GM18858 (cell line): ENCODE measurements around the gene ABHD8.

Experiments
- ATAC-seq: cut with Tn5 transposase; IDR thresholded peaks from one replicate; pipeline ENCODE4 v1.9.1; 2021; ENCODE audit not compliant: unreplicated experiment

ABHD8 gene

DNA sequence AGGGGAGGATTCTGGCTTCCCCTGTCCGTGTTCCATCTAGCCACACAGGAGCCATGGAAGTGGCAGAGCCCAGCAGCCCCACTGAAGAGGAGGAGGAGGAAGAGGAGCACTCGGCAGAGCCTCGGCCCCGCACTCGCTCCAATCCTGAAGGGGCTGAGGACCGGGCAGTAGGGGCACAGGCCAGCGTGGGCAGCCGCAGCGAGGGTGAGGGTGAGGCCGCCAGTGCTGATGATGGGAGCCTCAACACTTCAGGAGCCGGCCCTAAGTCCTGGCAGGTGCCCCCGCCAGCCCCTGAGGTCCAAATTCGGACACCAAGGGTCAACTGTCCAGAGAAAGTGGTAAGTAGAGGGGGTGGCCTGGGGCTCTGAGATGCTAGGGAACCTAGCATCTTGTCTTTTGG, 34.5 kb downstream of the ABHD8 start:
- no peak for ATAC-seq

DNA sequence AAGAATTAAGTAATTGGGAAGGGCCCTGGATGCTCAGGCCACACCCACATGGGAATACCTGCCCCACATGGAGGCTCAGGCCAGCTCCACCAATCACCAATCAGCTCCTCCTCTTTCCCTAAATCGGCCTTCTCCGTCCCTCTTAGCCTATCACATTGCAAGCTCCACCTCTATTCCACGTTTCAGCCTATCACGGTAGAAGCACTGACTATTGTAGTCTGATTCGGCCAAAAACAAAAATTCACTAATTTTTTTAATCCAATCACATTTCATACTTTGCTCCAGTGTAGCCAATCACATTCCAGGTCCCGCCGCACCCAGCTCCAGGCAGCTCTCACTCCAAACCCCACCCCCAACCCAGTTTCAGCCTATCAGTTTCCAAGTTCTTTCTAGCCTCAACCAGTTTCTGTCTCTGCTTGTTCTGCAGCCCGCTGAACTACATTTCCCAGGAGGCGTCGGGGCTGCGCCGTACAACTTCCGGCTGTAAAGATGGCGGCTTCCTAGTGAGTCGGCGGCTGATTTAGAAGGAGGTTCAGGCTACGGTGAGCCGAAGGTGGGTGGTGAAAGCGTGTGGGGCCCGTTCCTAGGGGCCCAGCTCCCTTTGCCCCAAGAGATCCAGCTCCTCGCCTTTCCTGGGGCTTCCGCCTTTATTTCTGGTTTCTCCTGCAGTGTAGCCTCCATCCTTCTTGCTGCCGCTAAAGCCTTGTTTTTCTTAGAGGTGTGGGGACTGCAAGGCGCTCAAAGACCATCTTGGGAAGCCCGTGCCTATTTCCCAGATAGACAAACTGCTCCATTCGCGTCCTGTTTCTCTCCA, 36.0 kb downstream of the ABHD8 start, which contains the start of gene BABAM1:
Gene BABAM1, plus strand, starts transcription at position 469 of the 814 bp plus-strand sequence. CDS start 1,364 bp downstream, outside the sequence.
- peak; percentile 79 for ATAC-seq

DNA sequence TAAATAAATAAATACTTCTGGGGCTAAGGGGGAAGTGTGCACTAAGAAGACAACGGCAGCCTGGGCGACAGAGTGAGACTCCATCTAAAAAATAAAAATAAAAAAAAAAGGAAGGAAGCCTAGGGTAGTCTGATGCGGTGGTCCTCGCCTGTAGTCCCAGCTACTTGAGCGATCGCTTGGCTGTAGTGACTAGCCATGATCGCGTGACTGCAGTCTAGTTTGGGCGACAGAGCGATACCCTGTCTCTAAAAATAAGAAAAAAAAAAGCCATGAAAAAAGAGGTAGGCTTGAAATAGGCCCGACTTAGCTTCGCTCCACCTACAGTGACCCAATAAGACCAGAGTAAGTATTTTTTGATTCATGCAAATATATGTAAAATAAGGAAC, 36.6 kb downstream of the ABHD8 start:
- peak; percentile 18 for ATAC-seq

DNA sequence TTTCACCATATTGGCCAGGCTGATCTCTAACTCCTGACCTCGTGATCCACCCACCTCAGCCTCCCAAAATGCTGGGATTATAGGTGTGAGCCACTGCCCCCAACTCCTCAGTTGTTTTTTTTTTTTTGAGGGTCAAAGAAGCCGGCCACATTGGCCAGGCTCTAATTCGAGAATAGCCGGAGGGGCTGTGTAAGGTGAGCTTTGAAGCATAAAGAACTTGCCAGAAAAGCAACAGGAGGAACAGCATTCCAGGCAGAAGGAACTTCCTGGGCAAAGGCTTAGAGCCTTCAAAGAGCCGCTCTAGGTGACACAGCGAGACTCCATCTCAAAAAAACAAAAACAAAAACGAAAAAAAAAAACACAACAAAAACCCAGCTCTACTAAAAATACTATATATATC, 37.2 kb downstream of the ABHD8 start:
- no peak for ATAC-seq

DNA sequence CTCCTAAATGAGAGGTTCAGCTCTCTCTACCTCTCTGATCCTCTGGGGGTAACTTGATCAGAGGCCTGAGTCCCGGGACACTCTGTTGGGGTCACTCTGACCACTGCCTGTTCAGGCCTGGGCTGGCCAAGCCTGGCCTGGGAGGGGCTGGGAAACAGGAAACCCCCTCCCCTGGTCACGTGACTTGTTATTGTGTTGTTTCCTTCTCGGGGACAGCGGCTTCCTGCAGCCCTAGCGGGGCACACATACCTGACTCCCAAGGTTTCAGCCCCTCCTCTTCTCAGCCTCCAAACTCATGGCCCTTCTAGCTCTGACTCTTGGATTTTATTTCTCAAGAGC, 38.6 kb downstream of the ABHD8 start, which contains the start of gene USHBP1:
Gene USHBP1, minus strand, starts transcription at position 105 of the 339 bp plus-strand sequence. CDS start 446 bp downstream, outside the sequence.
- no peak for ATAC-seq

DNA sequence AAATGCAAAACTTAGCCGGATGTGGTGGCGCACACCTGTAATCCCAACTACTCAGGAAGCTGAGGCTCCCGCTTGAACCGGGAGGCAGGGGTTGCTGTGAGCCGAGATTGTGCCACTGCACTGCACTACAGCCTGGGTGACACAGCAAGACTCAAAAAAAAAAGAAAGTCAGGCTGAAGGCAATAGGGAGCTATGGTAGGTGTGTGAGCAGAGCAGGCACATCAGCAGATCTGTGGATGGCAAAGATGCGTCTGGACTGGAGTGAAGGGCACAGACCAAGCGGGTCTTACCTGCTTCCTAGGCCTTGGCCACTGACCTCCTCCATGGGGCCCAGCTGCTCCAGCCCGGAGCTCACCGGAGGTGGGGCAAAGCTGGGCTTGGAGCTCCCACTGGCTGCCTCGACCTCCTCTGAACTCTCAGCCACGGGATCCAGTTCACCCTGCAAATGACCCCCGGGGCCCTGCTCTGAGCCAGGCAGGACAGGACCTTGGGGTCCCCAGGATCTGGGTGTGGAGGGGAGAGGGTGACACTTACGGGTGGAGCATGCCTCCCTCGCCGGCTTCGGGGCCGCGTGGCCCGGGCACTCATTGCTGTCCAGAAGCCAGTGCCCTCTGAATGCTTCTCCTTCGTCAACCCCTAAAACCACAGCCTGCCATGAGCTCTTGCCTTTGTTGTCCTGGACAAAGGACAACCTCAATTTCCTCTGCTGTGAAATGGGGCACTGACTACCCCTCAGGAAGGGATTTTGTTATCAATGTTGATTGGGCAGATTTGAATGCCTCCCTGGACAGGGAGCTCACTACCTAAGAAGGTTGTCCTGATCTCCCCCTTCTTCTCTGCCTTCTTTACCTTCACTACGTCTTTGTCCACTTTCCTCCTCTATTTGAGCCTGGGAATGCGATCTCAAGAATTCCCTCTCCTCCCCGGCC, 39.2 kb downstream of the ABHD8 start:
- no peak for ATAC-seq

DNA sequence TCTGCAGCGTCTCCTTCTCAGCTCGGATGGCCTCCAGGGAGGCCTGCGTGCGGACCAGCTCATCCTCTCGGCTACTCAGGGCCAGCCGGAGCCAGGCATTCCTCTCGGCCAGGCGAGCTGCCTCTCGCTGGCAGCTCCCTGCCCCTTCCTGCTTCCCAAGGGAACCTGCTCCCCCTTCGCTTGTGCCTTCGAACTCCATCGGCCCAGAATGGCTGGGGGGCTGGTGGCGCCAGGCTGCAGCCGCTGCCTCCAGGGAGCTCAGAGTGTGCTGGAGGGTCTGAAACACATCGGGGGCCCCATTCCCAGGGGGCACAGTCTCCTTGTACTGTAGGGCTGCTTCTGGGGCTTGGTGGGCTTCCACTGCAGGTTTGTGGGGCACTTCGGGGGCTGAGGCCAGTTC, 40.7 kb downstream of the ABHD8 start:
- no peak for ATAC-seq

DNA sequence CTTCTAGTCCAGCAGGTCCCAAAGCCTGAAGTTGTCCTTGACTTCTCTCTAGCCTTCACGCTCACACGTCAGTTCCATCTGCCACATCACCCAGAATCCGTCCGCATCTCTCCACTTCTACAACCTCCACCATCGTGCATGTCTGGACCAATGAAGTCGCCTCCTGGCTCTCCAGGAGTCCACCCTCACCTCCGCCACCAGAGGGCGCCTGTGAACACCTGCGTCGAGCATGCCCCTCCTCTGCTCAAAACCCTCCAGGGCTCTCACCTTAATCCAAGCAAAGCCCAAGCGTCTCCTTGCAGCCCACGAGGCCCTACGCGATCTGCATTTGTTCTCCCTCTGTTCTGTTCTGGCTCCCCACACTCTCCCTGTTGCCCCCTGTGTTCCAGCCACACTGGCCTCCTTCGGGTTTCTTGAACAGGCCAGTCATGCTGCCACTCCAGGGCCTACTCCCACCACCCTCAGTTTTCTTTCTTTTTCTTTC, 42.3 kb downstream of the ABHD8 start:
- ATAC-seq: no peak

DNA sequence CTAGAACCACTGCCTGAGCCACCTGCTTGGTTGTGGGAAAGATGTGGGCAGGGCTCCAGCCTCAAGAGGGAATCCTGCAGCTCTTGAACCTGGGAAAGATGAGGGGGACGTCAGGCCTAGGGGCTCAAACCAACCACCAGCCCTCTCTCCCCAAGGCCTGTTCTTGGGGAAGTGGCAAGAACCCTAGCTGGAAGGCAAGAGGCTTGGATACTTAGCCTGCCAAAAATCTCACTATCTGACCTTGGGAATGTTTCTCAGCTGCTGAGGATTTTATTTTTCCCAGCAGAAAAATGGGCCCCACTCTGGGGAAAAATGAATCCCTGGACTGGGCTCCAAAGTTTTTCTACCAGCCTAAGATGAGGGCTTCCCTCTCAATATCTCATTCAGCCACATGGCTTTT, 43.3 kb downstream of the ABHD8 start:
- no peak for ATAC-seq

DNA sequence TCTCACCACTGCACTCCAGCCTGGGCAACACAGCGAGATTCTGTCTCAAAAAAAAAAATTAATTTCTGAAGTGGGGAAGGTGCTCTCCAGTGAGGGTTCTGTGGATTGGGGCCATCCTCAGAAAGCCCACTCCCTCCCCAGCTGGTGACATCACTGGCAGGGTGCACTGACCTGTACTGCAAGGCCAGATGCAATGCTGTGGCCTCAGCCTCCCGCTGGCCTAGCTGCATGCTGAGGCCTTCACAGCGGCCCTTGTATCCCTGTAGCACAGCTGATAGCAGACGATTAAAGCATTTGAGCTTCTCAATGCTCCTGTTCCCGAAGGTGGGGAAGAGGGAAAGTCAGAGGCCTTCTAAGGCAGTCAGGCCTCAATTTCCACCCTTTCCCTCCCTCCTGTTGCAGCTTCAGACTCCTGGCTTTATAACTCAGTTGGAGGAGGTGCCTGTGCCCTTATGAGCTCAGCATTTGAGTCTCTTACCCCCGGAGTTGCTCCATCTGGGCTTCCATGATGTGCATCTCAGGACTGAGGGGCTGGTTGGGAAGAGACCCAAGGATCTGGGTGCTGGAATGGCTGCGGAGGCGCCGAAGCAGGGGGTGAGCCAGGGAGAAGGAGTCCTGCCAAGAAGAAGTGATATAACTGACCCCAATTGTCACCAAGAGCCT, 44.0 kb downstream of the ABHD8 start:
- ATAC-seq: no peak

DNA sequence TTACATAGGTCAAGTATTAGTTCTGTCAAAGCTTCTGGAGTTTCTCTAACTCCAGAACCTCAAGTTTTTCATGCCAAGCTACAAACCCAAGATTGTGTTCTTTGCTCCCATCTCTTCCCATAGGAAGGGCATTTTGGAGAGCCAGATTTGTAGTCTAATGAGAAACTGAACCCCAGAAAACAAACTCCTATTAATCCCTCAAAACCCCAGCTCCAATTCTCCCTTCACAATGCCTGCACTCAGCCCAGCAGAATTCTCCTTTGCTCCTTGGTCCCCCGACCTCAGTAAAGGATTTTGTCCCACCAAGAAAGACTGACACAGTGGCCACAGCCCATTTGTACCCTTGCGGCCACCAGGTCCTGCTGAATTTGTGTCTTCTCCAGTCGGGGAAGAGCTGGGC, 47.1 kb downstream of the ABHD8 start:
- no peak for ATAC-seq

DNA sequence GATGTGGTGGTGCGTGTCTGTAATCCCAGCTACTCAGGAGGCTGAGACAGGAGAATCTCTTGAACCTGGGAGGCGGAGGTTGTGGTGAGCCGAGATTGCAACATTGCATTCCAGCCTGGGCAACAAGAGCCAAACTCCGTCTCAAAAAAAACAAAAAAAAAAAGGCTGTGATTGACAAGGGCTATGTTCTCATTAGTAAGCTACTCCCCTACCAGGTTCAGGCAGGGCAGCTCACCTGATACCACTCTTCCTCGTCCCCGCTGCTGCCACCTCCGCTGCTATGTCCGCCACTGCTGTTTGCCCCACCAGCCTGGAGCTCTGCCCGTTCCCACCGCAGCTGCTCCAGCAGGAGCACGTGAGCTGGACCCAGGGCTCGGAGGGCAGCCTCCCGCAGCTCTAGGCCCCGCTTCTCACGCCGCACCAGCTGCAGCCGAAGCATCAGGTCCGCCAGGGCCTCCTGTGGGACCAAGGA, 48.0 kb downstream of the ABHD8 start:
- ATAC-seq: no peak

DNA sequence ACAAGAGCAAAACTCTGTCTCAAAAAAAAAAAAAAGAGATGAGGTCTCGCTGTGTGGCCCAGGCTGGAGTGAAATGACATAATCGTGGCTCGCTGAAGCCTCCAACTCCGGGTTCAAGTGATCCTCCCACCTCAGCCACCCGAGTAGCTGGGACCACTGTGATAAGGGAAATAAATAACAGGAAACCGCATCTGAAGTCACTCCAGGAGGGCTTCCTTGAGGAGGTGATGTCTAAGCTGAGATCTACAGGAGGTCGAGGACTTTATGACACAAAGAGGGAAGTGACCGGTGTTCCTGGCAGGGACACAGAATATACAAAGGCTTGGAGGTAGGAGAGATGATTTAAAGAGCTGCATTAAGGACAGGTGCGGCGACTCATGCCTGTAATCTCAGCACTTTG, 48.6 kb downstream of the ABHD8 start:
- ATAC-seq: no peak

DNA sequence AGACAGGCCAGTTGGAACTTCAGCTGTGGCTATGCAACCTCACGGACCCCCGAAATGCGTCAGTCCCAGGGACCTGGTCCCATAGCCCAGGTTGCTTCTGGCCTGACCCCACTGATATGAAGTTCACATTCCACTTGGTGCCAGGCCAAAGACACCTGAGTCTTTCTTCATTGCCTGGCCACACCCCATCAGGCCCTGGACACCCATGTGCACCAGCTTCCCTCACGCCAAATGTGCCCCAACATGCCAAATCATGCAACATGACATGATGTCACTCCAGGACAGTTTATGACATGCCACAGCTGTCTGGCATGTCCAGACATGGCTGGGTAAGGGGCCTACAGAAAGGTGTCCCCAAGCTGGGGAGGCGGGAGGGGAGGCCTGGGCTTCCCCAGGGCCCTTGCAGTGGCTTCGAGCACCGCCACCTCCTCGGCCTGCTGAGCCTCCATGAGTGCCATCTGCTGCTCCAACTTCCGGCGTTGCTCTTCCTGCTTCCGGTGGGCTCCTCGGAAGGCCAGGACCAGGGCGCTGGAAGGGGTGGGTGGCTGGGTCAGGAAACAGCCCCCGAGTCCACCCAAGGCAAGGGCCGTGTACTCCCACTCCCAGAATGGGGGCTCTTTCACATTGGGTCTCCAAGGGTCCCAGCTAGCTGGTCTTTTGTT, 53.2 kb downstream of the ABHD8 start:
- ATAC-seq: no peak

DNA sequence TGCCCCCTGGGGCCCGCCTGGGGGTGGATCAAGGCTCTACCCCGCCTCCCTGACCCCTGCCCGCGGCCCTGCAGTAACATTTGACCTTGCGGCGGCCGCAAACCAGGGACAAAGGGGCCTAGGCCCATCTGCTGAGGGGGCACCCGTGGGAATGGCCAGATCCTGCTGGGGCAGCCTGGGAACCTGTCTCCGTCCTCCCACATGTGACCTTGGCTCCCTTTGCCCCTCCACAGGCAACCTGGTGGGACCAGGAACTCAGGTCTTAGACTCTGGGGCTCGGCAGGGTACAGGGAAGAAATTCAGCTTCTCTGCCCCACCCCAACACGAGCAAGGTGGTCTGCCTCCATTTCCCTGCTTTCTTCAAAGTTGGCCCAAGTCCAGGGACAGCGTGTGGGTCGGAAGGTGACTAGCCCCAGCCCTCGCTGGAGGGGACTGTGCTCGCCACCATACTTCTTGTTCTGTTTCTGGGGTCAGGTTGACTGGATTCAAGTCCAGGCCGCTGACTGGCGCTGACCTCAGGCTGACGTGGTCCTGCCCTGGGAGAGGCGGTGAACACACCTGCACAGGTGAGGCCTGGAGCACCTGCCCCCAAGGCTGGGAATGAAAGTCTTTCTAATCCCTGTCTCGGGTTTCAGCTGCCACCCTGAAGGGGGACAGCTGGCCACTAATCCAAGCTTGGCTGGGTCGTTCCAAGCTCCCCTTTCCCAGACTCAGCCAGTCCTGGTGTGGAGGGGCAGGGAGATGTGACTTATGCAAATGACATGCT, 55.0 kb downstream of the ABHD8 start:
- no peak for ATAC-seq

DNA sequence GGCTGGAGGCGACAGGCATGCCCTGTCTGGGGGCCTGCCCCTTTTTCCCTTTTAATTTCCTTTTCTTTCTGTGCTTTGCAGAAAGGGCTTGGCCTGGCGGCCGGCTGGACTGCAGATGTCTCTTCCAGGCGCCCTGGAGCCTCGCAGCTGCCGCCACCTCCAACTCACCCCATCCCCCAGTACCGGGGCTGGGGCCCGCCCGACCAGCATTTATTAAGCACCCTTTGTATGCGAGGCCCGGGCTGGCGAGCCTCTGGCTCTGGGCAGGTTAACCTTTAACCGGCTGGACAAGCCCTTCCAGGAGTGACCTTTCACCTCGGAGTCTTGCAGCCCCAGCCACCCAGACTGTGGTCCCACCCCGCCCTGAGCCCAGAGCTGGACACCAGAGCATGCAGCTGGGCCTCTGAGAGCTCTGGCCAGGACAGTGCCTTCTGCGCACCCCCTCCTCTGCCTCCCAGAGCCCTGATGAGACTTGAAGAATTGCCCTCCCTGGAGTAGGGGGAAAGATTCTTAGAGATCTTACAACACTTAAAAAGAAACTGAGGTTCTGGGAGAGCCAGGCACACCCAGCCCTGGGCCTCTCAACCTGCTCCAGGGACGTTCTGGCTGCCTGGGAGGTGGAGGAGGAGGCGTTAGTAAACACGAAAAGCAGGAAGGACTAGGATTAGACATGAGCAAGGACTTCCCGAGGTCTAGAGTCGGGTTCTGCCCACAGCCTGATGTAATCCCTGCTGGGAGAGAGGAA, 56.4 kb downstream of the ABHD8 start:
- no peak for ATAC-seq

DNA sequence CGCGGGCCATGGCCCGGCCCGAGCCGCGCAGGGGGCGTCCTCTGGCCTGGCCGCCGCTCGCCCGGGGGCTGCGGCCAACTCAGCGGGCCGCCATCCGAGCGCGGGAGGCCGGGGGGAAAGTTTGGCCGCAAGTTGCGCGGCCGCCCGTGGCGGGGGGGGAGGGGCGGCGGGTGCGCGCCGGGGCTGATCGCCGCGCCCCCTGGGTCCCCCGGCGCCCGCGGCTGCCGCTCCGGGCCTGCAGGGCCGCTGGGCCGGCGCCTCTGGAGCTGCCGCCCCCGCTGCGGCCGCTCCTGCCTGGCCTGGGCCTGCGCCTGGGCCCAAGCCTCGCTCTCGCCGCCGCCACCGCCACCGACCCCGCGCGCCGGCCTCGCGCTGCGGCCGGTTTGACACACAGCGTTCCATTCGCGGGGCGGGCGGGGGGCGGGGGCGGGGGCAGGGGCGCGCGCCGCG, 57.7 kb downstream of the ABHD8 start, which contains the start of gene NR2F6:
Gene NR2F6, minus strand, starts transcription at position 385 of the 450 bp plus-strand sequence. CDS start 699 bp downstream, outside the sequence.
- ATAC-seq: no peak

DNA sequence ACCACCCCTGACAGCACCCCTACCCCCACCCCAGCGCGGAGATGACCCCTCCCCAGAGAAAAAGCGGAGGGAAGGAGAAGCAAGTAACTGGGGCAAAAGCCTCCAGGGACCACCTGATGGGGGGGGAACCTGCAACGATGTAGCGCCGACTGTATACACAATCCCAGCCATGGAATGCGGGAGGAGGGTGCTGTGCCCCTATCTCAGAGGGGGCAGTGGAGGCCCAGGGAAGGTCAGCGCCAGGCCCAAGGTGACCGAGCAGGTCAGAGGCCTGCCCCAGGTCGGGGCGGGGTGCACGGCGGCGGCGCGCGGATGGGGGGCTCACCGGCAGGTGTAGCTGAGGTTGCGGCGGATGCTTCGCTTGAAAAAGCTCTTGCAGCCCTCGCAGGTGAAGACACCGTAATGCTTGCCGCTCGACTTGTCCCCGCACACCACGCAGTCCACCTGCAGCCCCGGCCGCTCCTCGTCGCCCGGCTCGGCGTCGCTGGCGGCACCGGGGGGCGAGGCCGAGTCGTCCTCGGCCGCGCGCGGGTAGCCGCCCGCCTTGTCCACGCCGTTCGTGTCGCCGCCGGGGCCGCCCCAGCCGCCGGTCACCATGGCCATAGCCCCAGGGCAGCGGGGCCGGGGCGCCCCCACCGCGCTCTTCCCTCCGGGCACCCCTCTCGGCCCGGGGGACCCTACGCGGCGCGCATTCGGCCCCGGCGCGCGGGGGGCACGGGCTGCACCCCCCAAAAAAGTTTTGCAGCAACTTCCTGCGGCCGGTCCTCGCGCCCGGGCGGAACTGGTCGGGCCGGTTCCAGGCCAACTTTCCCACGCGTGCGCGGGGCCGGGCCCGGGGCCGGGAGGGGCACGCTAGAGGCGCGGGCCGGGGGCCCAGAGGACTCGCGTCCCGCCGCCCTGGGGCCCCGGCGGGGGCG, 58.3 kb downstream of the ABHD8 start:
- ATAC-seq: no peak
